Suprapubic skin (tissue), 4 donors: ENCODE data around the gene SH2D2A. TPM values are rescaled to one million over a fixed set of nuclear protein-coding genes. Genes with fewer than 3 reads are reported as not detected.

Experiments
- DNase-seq, 2 donors: peaks; one replicate each; pipeline ENCODE4 v3.0.0-alpha.2; 2019; ENCODE audit warnings: low spot score in 2 of 2
- H3K27ac ChIP-seq: fragments of 200-600 bp; sonication (generic); one replicate; pipeline ENCODE4 v1.5.1; 2019
- H3K27me3 ChIP-seq: fragments of 200-600 bp; sonication (generic); one replicate; pipeline ENCODE4 v1.5.1; 2019
- H3K36me3 ChIP-seq: fragments of 200-600 bp; sonication (generic); one replicate; pipeline ENCODE4 v1.5.1; 2019
- H3K4me1 ChIP-seq: fragments of 200-600 bp; sonication (generic); one replicate; pipeline ENCODE4 v1.5.1; 2019
- H3K4me3 ChIP-seq: fragments of 200-600 bp; sonication (generic); one replicate; pipeline ENCODE4 v1.5.1; 2019; ENCODE audit warnings: mild to moderate bottlenecking
- H3K9me3 ChIP-seq: fragments of 200-600 bp; sonication (generic); one replicate; pipeline ENCODE4 v1.5.1; 2019
- EP300 ChIP-seq: sonication (generic); formaldehyde crosslinking; IDR thresholded peaks from one replicate; pipeline ENCODE4 v1.6.1; 2017; ENCODE audit warnings: antibody characterized with exemption
- POLR2A ChIP-seq, 2 donors: fragments of 450-650 bp; IDR thresholded peaks; one replicate each; pipeline ENCODE4 v1.6.1; 2017; ENCODE audit warnings: antibody characterized with exemption in 2 of 2, mild to moderate bottlenecking in 2 of 2, moderate library complexity in 2 of 2
- POLR2AphosphoS5 ChIP-seq, 3 donors: sonication (generic); formaldehyde crosslinking; IDR thresholded peaks; one replicate each; pipeline ENCODE4 v1.6.1; 2017; ENCODE audit warnings: antibody characterized with exemption in 3 of 3
- WGBS: methylation state at CpG from one replicate; pipeline ENCODE4 v1.1.5; 2018; 5-methylcytosine and 5-hydroxymethylcytosine counted together
- total RNA-seq, 4 donors: library from RNA; depleted of rRNA; stranded (reverse); fragments of >200 nt; gene quantifications; one replicate each; pipeline ENCODE4 v1.1.0, GENCODE V29; 2016
- TF ChIP-seq, protein P1 (sequence below), 2 donors: fragments of 200-600 bp in 1 of 2; fragments of 450-650 bp in 1 of 2; sonication (generic) in 1 of 2; IDR thresholded peaks; one replicate each; pipeline ENCODE4 v1.5.1; 2016 to 2019; ENCODE audit warnings: antibody characterized with exemption in 2 of 2, mild to moderate bottlenecking in 1 of 2, moderate library complexity in 1 of 2

SH2D2A gene
- total RNA-seq, 4 donors from 2014 or later = 0.29 to 0.48 TPM; not detected in 2

- Histone ChIP-seq H3K9me3 (no peaks in the 10 kb centered on the region), H3K4me1 (peaks cover 33% of the 10 kb centered on the region), H3K36me3 (no peaks in the 10 kb centered on the region), H3K4me3 (no peak overlapping the region), H3K27ac (no peak overlapping the region), H3K27me3 (no peaks in the 10 kb centered on the region)
- DNase-seq = peak in 1 of 2 donors; percentile 9
- TF ChIP-seq POLR2A (IDR thresholded peaks at IDR 0.05) (no peak), EP300 (no peak), POLR2AphosphoS5 (IDR thresholded peaks at IDR 0.05) (no peak)
- TF ChIP-seq, protein P1, sequence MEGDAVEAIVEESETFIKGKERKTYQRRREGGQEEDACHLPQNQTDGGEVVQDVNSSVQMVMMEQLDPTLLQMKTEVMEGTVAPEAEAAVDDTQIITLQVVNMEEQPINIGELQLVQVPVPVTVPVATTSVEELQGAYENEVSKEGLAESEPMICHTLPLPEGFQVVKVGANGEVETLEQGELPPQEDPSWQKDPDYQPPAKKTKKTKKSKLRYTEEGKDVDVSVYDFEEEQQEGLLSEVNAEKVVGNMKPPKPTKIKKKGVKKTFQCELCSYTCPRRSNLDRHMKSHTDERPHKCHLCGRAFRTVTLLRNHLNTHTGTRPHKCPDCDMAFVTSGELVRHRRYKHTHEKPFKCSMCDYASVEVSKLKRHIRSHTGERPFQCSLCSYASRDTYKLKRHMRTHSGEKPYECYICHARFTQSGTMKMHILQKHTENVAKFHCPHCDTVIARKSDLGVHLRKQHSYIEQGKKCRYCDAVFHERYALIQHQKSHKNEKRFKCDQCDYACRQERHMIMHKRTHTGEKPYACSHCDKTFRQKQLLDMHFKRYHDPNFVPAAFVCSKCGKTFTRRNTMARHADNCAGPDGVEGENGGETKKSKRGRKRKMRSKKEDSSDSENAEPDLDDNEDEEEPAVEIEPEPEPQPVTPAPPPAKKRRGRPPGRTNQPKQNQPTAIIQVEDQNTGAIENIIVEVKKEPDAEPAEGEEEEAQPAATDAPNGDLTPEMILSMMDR (IDR thresholded peaks at IDR 0.05) = no peak
- WGBS = 96% methylated on average over 7 of the region's 7 CpGs
These were observed 6.8 kb downstream of the SH2D2A start for GRCh38 chr1:156809711-156810366.

GRCh38 chr1:156809281-156809680 is 7.4 kb downstream of the SH2D2A start:
- H3K9me3 ChIP-seq = no peaks in the 10 kb centered on the region
- 96% methylated on average over 10 of the region's 10 CpGs for WGBS
- H3K36me3 ChIP-seq = no peaks in the 10 kb centered on the region
- TF ChIP-seq EP300 = no peak
- TF ChIP-seq POLR2AphosphoS5 (IDR thresholded peaks at IDR 0.05) = no peak
- TF ChIP-seq POLR2A (IDR thresholded peaks at IDR 0.05) = no peak
- TF ChIP-seq, protein P1 (IDR thresholded peaks at IDR 0.05) = no peak
- peaks cover 35% of the 10 kb centered on the region for H3K4me1 ChIP-seq
- no peak for DNase-seq
- H3K27me3 ChIP-seq = no peaks in the 10 kb centered on the region
- H3K4me3 ChIP-seq = no peak overlapping the region
- H3K27ac ChIP-seq = no peak overlapping the region

GRCh38 chr1:156808186-156809030 is 8.2 kb downstream of the SH2D2A start:
- Histone ChIP-seq H3K4me1 (peaks cover 28% of the 10 kb centered on the region), H3K27ac (no peak overlapping the region), H3K4me3 (no peak overlapping the region), H3K9me3 (no peaks in the 10 kb centered on the region), H3K36me3 (no peaks in the 10 kb centered on the region), H3K27me3 (no peaks in the 10 kb centered on the region)
- TF ChIP-seq EP300 (no peak), POLR2A (IDR thresholded peaks at IDR 0.05) (no peak), POLR2AphosphoS5 (IDR thresholded peaks at IDR 0.05) (no peak)
- TF ChIP-seq, protein P1 (IDR thresholded peaks at IDR 0.05) = no peak
- DNase-seq = no peak
- WGBS = 91% methylated on average over 16 of the region's 16 CpGs

DNA sequence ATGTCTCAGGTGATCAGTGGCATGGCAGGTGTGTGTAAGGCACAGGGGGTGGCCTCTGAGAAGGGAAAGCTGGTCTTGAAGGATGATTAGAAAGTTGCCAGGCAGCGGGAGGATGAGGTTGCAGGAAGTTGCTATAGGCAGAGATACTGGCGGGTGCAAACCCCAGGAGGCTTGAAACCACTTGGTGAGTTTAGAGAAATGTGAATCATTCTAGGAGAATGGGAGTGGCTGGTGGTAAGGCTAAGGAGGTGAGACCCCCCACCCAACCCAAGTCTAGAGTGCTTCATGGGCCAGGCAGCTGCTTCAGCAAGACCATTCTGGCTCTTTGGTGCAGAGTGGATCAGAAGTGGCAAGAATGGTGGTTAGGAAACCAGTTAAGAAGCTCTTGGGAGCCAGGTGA is 9.0 kb downstream of the SH2D2A start:
- Histone ChIP-seq H3K27me3 (no peaks in the 10 kb centered on the region), H3K4me1 (peaks cover 26% of the 10 kb centered on the region), H3K4me3 (no peak overlapping the region), H3K27ac (no peak overlapping the region), H3K36me3 (no peaks in the 10 kb centered on the region), H3K9me3 (no peaks in the 10 kb centered on the region)
- peak in 1 of 2 donors; percentile 24 for DNase-seq
- TF ChIP-seq EP300 (no peak), POLR2AphosphoS5 (IDR thresholded peaks at IDR 0.05) (no peak), POLR2A (IDR thresholded peaks at IDR 0.05) (no peak)
- TF ChIP-seq, protein P1 (IDR thresholded peaks at IDR 0.05) = no peak
- WGBS = 92% methylated on average over 2 of the region's 2 CpGs
